ENCODE results near the gene MYH4.

The MYH4 gene

GRCh38 chr17:10396524-10397163, 72.7 kb downstream of the MYH4 start:
- Histone ChIP-seq H3K9me3 (ENCODE audit: insufficient read depth, low read length) (no peaks in the 10 kb centered on the region), H2AFZ (ENCODE audit: low read depth, low read length) (no peak overlapping the region), H3K4me1 (ENCODE audit: low read length) (no peaks in the 10 kb centered on the region; the same call in 1 of the 2 replicates), H3K27ac (ENCODE audit: low read length) (no peak overlapping the region), H3K4me3 (ENCODE audit: low read length) (no peak overlapping the region), H3K4me2 (ENCODE audit: low read length) (no peak overlapping the region), H3K9ac (ENCODE audit: low read length) (no peak overlapping the region), H3K79me2 (ENCODE audit: low read length) (no peaks in the 10 kb centered on the region), H3K27me3 (ENCODE audit: low read depth, low read length) (no peaks in the 10 kb centered on the region), H4K20me1 (ENCODE audit: insufficient read depth, low read length) (no peaks in the 10 kb centered on the region), H3K36me3 (replicated peaks; ENCODE audit: low read depth, low read length) (no peaks in the 10 kb centered on the region)
- TF ChIP-seq EZH2phosphoT487 (IDR thresholded peaks at IDR 0.05; ENCODE audit: low read depth) (no peak), CTCF (IDR thresholded peaks at IDR 0.05; ENCODE audit: low read depth, low read length) (no peak)

- TF ChIP-seq EZH2phosphoT487 (IDR thresholded peaks at IDR 0.05; ENCODE audit: low read depth) (no peak), CTCF (IDR thresholded peaks at IDR 0.05; ENCODE audit: low read depth, low read length) (no peak)
- H3K9ac ChIP-seq (ENCODE audit: low read length) = no peak overlapping the region
- no peaks in the 10 kb centered on the region for H3K27me3 ChIP-seq (ENCODE audit: low read depth, low read length)
- no peak overlapping the region for H2AFZ ChIP-seq (ENCODE audit: low read depth, low read length)
- no peaks in the 10 kb centered on the region for H4K20me1 ChIP-seq (ENCODE audit: insufficient read depth, low read length)
- no peak overlapping the region for H3K4me3 ChIP-seq (ENCODE audit: low read length)
- no peak overlapping the region for H3K4me2 ChIP-seq (ENCODE audit: low read length)
- H3K9me3 ChIP-seq (ENCODE audit: insufficient read depth, low read length) = no peaks in the 10 kb centered on the region
- H3K27ac ChIP-seq (ENCODE audit: low read length) = no peak overlapping the region
- H3K79me2 ChIP-seq (ENCODE audit: low read length) = no peaks in the 10 kb centered on the region
- no peaks in the 10 kb centered on the region for H3K36me3 ChIP-seq (replicated peaks; ENCODE audit: low read depth, low read length)
- H3K4me1 ChIP-seq (ENCODE audit: low read length) = no peaks in the 10 kb centered on the region; the same call in 1 of the 2 replicates
Observed at GRCh38 chr17:10394201-10394887, 75.0 kb downstream of the MYH4 start.
